ENCODE measurements around the gene TMEM25. TPM values are rescaled to one million over a fixed set of nuclear protein-coding genes. Genes with fewer than 3 reads are reported as not detected.

TMEM25 gene
- total RNA-seq, 2 donors from 2014 or later, result 22.4 to 30.6 TPM

DNA sequence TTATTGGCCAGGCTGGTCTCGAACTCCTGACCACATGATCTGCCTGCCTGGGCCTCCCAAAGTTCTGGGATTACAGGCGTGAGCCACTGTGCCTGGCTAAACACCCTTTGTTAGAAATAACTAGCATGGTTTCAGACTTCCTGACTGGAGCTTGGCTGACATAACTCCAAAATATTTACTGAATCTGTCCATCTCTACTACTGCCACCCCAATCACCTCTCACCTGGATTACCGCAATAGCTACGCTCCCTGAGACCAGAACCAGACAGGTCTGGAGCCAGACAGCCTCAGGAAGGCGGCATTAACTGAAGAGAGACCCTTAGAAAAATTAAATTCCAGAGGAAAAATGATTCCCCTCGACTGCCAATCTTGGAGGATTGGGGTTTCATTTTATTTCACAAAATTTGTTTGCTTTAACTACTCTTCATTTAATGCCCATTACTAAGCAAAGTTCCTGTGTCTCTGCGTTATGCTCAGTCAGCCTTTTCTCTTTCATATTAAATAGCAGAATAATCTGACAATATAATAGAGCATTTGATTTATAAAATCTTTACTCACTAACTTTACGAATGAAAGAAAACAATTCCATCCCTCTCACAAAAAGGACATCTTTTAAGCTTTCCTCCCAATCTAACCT is 13.1 kb downstream of the TMEM25 start:
- peaks cover 26% of the 10 kb centered on the region for H3K36me3 Mint-ChIP-seq (ENCODE audit: low read depth)
- 91 to 92% methylated on average over 7 to 8 of the region's 8 CpGs for WGBS, 2 experiments (ENCODE audit: insufficient coverage in 1 of 2, insufficient read length in 1 of 2)
- H3K36me3 ChIP-seq (ENCODE audit: control insufficient read depth, insufficient read depth, low read length), result no peaks in the 10 kb centered on the region
- DNase-seq, result no peak
- H3K9ac ChIP-seq (ENCODE audit: extremely low read depth, low read length, poor library complexity, severe bottlenecking), result no peak overlapping the region
- H3K27me3 Mint-ChIP-seq (ENCODE audit: insufficient read depth), result no peaks in the 10 kb centered on the region
- no peak overlapping the region for H3K27ac Mint-ChIP-seq
- no peak overlapping the region for H3K27ac ChIP-seq (ENCODE audit: low read depth, low read length)
- H3K4me1 Mint-ChIP-seq, result peaks cover 10% of the 10 kb centered on the region
- no peak overlapping the region for H3K4me3 ChIP-seq (ENCODE audit: low read length)
- no peaks in the 10 kb centered on the region for H3K9me3 ChIP-seq (ENCODE audit: control insufficient read depth, low read length)
- no peak overlapping the region for H3K4me3 Mint-ChIP-seq
- TF ChIP-seq, protein P1, sequence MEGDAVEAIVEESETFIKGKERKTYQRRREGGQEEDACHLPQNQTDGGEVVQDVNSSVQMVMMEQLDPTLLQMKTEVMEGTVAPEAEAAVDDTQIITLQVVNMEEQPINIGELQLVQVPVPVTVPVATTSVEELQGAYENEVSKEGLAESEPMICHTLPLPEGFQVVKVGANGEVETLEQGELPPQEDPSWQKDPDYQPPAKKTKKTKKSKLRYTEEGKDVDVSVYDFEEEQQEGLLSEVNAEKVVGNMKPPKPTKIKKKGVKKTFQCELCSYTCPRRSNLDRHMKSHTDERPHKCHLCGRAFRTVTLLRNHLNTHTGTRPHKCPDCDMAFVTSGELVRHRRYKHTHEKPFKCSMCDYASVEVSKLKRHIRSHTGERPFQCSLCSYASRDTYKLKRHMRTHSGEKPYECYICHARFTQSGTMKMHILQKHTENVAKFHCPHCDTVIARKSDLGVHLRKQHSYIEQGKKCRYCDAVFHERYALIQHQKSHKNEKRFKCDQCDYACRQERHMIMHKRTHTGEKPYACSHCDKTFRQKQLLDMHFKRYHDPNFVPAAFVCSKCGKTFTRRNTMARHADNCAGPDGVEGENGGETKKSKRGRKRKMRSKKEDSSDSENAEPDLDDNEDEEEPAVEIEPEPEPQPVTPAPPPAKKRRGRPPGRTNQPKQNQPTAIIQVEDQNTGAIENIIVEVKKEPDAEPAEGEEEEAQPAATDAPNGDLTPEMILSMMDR (conservative IDR thresholded peaks at IDR 0.05), result no peak
- H3K4me1 ChIP-seq (ENCODE audit: control insufficient read depth, insufficient read depth, low read length), result peaks cover 4% of the 10 kb centered on the region
- no peaks in the 10 kb centered on the region for H3K9me3 Mint-ChIP-seq
- H3K27me3 ChIP-seq (ENCODE audit: control insufficient read depth, insufficient read depth, low read length, poor library complexity, severe bottlenecking), result no peaks in the 10 kb centered on the region

DNA sequence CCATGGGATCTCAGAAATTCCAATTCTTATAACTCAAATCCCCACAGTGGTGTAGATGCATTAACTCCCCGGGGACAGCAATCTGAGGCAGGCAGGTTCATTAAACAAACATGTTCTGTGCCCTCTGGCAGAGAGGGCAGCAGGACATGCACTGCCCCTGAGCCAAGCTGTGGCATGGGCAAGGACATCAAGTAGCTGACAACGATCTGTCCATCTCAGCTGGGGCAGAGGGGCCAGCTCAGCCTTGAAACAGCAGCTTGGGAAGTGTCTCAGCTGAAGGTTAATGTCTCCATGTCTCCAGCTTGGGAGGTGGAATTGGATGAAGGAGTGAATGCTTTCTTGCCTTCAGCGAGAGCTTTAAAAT is 13.6 kb downstream of the TMEM25 start:
- Histone ChIP-seq H3K36me3 (ENCODE audit: control insufficient read depth, insufficient read depth, low read length) (no peaks in the 10 kb centered on the region), H3K4me3 (ENCODE audit: low read length) (no peak overlapping the region), H3K9ac (ENCODE audit: extremely low read depth, low read length, poor library complexity, severe bottlenecking) (no peak overlapping the region), H3K27me3 (ENCODE audit: control insufficient read depth, insufficient read depth, low read length, poor library complexity, severe bottlenecking) (no peaks in the 10 kb centered on the region), H3K27ac (ENCODE audit: low read depth, low read length) (no peak overlapping the region), H3K4me1 (ENCODE audit: control insufficient read depth, insufficient read depth, low read length) (peaks cover 4% of the 10 kb centered on the region), H3K9me3 (ENCODE audit: control insufficient read depth, low read length) (no peaks in the 10 kb centered on the region)
- DNase-seq, result no peak
- peaks cover 10% of the 10 kb centered on the region for H3K4me1 Mint-ChIP-seq
- peaks cover 22% of the 10 kb centered on the region for H3K36me3 Mint-ChIP-seq (ENCODE audit: low read depth)
- no peak overlapping the region for H3K27ac Mint-ChIP-seq
- TF ChIP-seq, protein P1 (conservative IDR thresholded peaks at IDR 0.05), result no peak
- 89 to 94% methylated on average over 2 to 3 of the region's 3 CpGs for WGBS, 2 experiments (ENCODE audit: insufficient coverage in 1 of 2, insufficient read length in 1 of 2)
- no peaks in the 10 kb centered on the region for H3K27me3 Mint-ChIP-seq (ENCODE audit: insufficient read depth)
- H3K9me3 Mint-ChIP-seq, result no peaks in the 10 kb centered on the region
- no peak overlapping the region for H3K4me3 Mint-ChIP-seq

DNA sequence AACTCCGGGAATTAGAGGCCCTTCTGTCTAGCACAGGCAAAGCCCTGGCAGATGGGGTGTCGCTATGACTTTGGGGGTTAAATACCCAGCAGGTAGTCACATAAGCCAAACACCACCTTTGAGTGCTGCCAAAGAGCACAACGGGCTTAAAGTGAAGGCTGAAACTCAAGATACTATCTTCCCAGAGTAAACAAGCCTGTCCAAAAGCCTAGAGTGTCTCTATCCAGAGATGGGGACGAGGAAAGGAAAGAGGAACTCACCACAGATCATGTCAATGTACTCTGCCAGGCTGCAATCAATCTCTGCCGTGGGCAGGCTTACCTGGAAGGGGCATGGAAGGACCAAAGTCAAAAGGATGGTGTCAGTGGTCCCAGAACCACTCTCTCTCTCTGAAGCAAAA is 14.5 kb downstream of the TMEM25 start:
- no peaks in the 10 kb centered on the region for H3K27me3 Mint-ChIP-seq (ENCODE audit: insufficient read depth)
- H3K36me3 Mint-ChIP-seq (ENCODE audit: low read depth), result peaks cover 22% of the 10 kb centered on the region
- no peak overlapping the region for H3K27ac Mint-ChIP-seq
- no peak overlapping the region for H3K27ac ChIP-seq (ENCODE audit: low read depth, low read length)
- WGBS, 2 experiments (ENCODE audit: insufficient coverage in 1 of 2, insufficient read length in 1 of 2), result 88 to 91% methylated on average over 4 to 5 of the region's 5 CpGs
- DNase-seq, result no peak
- peaks cover 5% of the 10 kb centered on the region for H3K4me1 Mint-ChIP-seq
- no peaks in the 10 kb centered on the region for H3K9me3 ChIP-seq (ENCODE audit: control insufficient read depth, low read length)
- H3K36me3 ChIP-seq (ENCODE audit: control insufficient read depth, insufficient read depth, low read length), result no peaks in the 10 kb centered on the region
- H3K4me3 ChIP-seq (ENCODE audit: low read length), result no peak overlapping the region
- TF ChIP-seq, protein P1 (conservative IDR thresholded peaks at IDR 0.05), result no peak
- no peak overlapping the region for H3K9ac ChIP-seq (ENCODE audit: extremely low read depth, low read length, poor library complexity, severe bottlenecking)
- H3K27me3 ChIP-seq (ENCODE audit: control insufficient read depth, insufficient read depth, low read length, poor library complexity, severe bottlenecking), result no peaks in the 10 kb centered on the region
- H3K9me3 Mint-ChIP-seq, result no peaks in the 10 kb centered on the region
- H3K4me3 Mint-ChIP-seq, result no peak overlapping the region
- peaks cover 4% of the 10 kb centered on the region for H3K4me1 ChIP-seq (ENCODE audit: control insufficient read depth, insufficient read depth, low read length)

All from endodermal cell (in vitro differentiated cells).